OCI-LY1 (cell line): ENCODE results near the gene LTBP3.

Experiments
- H2AFZ ChIP-seq: fragments of 200-600 bp; sonication (generic), shearing (Covaris generic); 2 replicates; pipeline ENCODE4 v1.6.0; 2014; ENCODE audit warnings: antibody characterized with exemption, mild to moderate bottlenecking, low read length
- H3F3A ChIP-seq: fragments of 200-600 bp; sonication (generic), shearing (Covaris generic); 2 replicates; pipeline ENCODE4 v1.6.0; 2014; ENCODE audit warnings: mild to moderate bottlenecking, antibody characterized with exemption, low read length, moderate library complexity; ENCODE audit not compliant: insufficient read depth
- H3K27ac ChIP-seq: fragments of 200-600 bp; sonication (generic); 2 replicates; pipeline ENCODE4 v1.5.1; 2014; ENCODE audit warnings: low read length, mixed run types, mild to moderate bottlenecking, low read depth; ENCODE audit not compliant: poor library complexity, severe bottlenecking
- H3K27me3 ChIP-seq: fragments of 200-600 bp; sonication (generic); 2 replicates; pipeline ENCODE4 v1.6.0; 2014; ENCODE audit warnings: antibody characterized with exemption, mild to moderate bottlenecking, low read length, moderate library complexity; ENCODE audit not compliant: insufficient read depth
- H3K36me3 ChIP-seq: fragments of 200-600 bp; sonication (generic); 2 replicates; pipeline ENCODE4 v1.6.1; 2014; ENCODE audit warnings: mild to moderate bottlenecking, antibody characterized with exemption, low read length, moderate library complexity, mixed read lengths; ENCODE audit not compliant: insufficient read depth
- H3K4me1 ChIP-seq: fragments of 200-600 bp; sonication (generic); 2 replicates; pipeline ENCODE4 v1.5.1; 2014; ENCODE audit warnings: mild to moderate bottlenecking, low read length, moderate library complexity; ENCODE audit not compliant: insufficient read depth, severe bottlenecking
- H3K4me2 ChIP-seq: fragments of 200-600 bp; sonication (generic), shearing (Covaris generic); 2 replicates; pipeline ENCODE4 v1.6.1; 2014; ENCODE audit warnings: low read length
- H3K4me3 ChIP-seq: fragments of 200-600 bp; sonication (generic); 2 replicates; pipeline ENCODE4 v1.5.1; 2014; ENCODE audit warnings: low read length, low read depth, mild to moderate bottlenecking, mixed read lengths; ENCODE audit not compliant: poor library complexity, severe bottlenecking
- H3K79me2 ChIP-seq: fragments of 200-600 bp; shearing (Covaris generic); 2 replicates; pipeline ENCODE4 v1.6.1; 2016; ENCODE audit warnings: mixed run types, low read length, mixed read lengths; ENCODE audit not compliant: insufficient read depth
- H3K9ac ChIP-seq: fragments of 200-600 bp; sonication (generic), shearing (Covaris generic); 2 replicates; pipeline ENCODE4 v1.6.1; 2014; ENCODE audit warnings: mild to moderate bottlenecking, low read length, mixed read lengths
- H3K9me2 ChIP-seq: fragments of 200-600 bp; sonication (generic), shearing (Covaris generic); 2 replicates; pipeline ENCODE4 v1.6.1; 2014; ENCODE audit warnings: low read depth, mild to moderate bottlenecking, low read length, mixed read lengths
- H3K9me3 ChIP-seq: fragments of 200-600 bp; shearing (Covaris generic); 2 replicates; pipeline ENCODE4 v1.6.1; 2014; ENCODE audit warnings: low read length, mixed read lengths
- H4K20me1 ChIP-seq: fragments of 200-600 bp; sonication (generic), shearing (Covaris generic); 2 replicates; pipeline ENCODE4 v1.6.0; 2016; ENCODE audit warnings: mild to moderate bottlenecking, low read length; ENCODE audit not compliant: insufficient read depth
- CTCF ChIP-seq: fragments of 200-600 bp; sonication (generic), shearing (Covaris generic); IDR thresholded peaks from 2 replicates; pipeline ENCODE4 v1.5.1; 2017; ENCODE audit warnings: mild to moderate bottlenecking, antibody characterized with exemption, low read length, moderate library complexity, mixed read lengths
- EZH2 ChIP-seq: fragments of 200-600 bp; sonication (generic), shearing (Covaris generic); IDR thresholded peaks from 2 replicates; pipeline ENCODE4 v1.8.0; 2017; ENCODE audit warnings: borderline replicate concordance, mixed run types, mild to moderate bottlenecking, antibody characterized with exemption, low read length, moderate library complexity, mixed read lengths

LTBP3 gene

DNA sequence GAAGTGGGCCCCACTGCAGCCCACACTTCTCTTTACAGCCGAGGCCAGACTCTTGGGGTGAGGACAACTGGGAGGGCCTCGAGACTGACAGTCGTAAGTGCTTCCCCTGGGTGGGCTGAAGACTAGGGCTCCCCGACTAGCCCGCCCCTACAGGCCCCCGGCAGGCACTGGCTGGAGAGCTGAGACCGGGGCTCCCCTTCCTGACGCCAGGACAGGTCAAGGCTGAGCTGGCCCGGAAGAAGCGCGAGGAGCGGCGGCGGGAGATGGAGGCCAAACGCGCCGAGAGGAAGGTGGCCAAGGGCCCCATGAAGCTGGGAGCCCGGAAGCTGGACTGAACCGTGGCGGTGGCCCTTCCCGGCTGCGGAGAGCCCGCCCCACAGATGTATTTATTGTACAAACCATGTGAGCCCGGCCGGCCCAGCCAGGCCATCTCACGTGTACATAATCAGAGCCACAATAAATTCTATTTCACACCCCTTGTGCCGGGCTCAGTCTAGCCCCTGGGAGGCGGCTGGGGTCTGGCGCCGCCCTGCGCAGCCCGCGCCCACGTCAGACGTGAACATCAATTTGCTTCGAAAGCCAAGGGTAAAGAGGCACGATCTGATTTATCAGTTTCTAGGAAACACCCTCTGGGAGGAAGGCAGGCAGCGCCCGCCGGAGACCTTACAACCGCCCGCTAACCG, 19.8 kb downstream of the LTBP3 start:
- no peak overlapping the region for H3K27ac ChIP-seq
- no peaks in the 10 kb centered on the region for H3K27me3 ChIP-seq
- H3K36me3 ChIP-seq = peaks cover 11% of the 10 kb centered on the region; the same call in 1 of the 2 replicates
- H3F3A ChIP-seq = no peaks in the 10 kb centered on the region
- H3K79me2 ChIP-seq = no peaks in the 10 kb centered on the region
- no peak overlapping the region for H3K9ac ChIP-seq
- no peaks in the 10 kb centered on the region for H3K9me3 ChIP-seq
- H2AFZ ChIP-seq = no peak overlapping the region
- no peak overlapping the region for H3K4me3 ChIP-seq
- TF ChIP-seq CTCF (no peak), EZH2 (no peak)
- no peak overlapping the region for H3K4me2 ChIP-seq
- no peaks in the 10 kb centered on the region for H3K9me2 ChIP-seq
- no peaks in the 10 kb centered on the region for H4K20me1 ChIP-seq
- peaks cover 14% of the 10 kb centered on the region for H3K4me1 ChIP-seq

GRCh38 chr11:65537620-65538231, 20.4 kb downstream of the LTBP3 start:
- no peak overlapping the region for H3K4me3 ChIP-seq
- no peak overlapping the region for H3K27ac ChIP-seq
- no peak overlapping the region for H3K4me2 ChIP-seq
- peaks cover 18% of the 10 kb centered on the region for H3K36me3 ChIP-seq
- no peaks in the 10 kb centered on the region for H4K20me1 ChIP-seq
- no peaks in the 10 kb centered on the region for H3K9me3 ChIP-seq
- H3K4me1 ChIP-seq = peaks cover 14% of the 10 kb centered on the region
- TF ChIP-seq CTCF = no peak
- no peak for TF ChIP-seq EZH2
- no peak overlapping the region for H3K9ac ChIP-seq
- no peaks in the 10 kb centered on the region for H3K9me2 ChIP-seq
- no peaks in the 10 kb centered on the region for H3K79me2 ChIP-seq
- H3K27me3 ChIP-seq = no peaks in the 10 kb centered on the region
- H3F3A ChIP-seq = no peaks in the 10 kb centered on the region
- no peak overlapping the region for H2AFZ ChIP-seq

DNA sequence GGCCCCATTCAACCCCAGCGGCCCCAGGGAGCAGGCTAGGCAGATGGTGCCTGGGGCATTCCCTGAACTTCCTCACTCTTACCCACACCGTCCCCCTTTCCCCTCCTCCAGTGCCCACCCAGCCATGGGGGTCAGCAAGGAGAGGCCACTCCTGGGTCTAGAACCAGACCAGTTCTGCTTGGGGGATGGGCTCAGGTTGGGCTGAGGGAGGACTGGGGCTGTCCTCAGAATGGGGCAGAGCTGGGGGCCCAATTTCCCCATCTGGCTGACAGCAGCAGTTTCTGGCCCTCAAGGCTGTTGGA, 20.9 kb downstream of the LTBP3 start:
- Histone ChIP-seq H3K4me2 (no peak overlapping the region), H3K27ac (no peak overlapping the region), H2AFZ (no peak overlapping the region)

More for the DNA sequence above, 20.9 kb downstream of the LTBP3 start:
- Histone ChIP-seq H4K20me1 (no peaks in the 10 kb centered on the region), H3K79me2 (no peaks in the 10 kb centered on the region), H3K36me3 (peaks cover 22% of the 10 kb centered on the region), H3K4me1 (peaks cover 14% of the 10 kb centered on the region), H3K4me3 (no peak overlapping the region), H3K27me3 (no peaks in the 10 kb centered on the region), H3K9me3 (no peaks in the 10 kb centered on the region), H3K9ac (no peak overlapping the region), H3K9me2 (no peaks in the 10 kb centered on the region), H3F3A (no peaks in the 10 kb centered on the region)
- no peak for TF ChIP-seq EZH2
- no peak for TF ChIP-seq CTCF
